HG03066 (cell line): ENCODE measurements around the gene ZNF234.
"Not testable (repeated sequence)": the region's sequence is repeated elsewhere in the genome, so short reads cannot be mapped to it uniquely, and the experiment has no call there.

ENCODE experiments used
- ATAC-seq: cut with Tn5 transposase; IDR thresholded peaks from one replicate; pipeline ENCODE4 v1.9.1; 2021; ENCODE audit warnings: low read depth; ENCODE audit not compliant: unreplicated experiment

ZNF234 gene

GRCh38 chr19:44141191-44142058 is at the start of gene ZNF234:
Gene ZNF234 (plus strand): TSS chr19:44141554. CDS start chr19:44144633, 3,079 bp downstream.
- peak; percentile 89 for ATAC-seq

- no peak for ATAC-seq
These were observed 49.2 kb upstream of the ZNF234 start for GRCh38 chr19:44092108-44092507.

GRCh38 chr19:44093931-44094765 is 47.2 kb upstream of the ZNF234 start, which contains the start of gene ZNF224:
Gene ZNF224 (plus strand): TSS chr19:44094361. CDS start chr19:44097874, 3,513 bp downstream.
- peak; percentile 93 for ATAC-seq

- no peak for ATAC-seq
These were observed 33.6 kb upstream of the ZNF234 start for GRCh38 chr19:44107751-44108150.

GRCh38 chr19:44109458-44109857 is 31.9 kb upstream of the ZNF234 start:
- ATAC-seq, result no peak

- no peak for ATAC-seq
These were observed 29.4 kb upstream of the ZNF234 start for GRCh38 chr19:44111910-44112463.

GRCh38 chr19:44112802-44113137 is 28.6 kb upstream of the ZNF234 start:
- ATAC-seq, result no peak

- peak; percentile 96 for ATAC-seq
These were observed 28.1 kb upstream of the ZNF234 start, which contains the start of gene ZNF225 for GRCh38 chr19:44113138-44113783. Gene ZNF225 (plus strand): TSS chr19:44113399. CDS start chr19:44115828, 2,429 bp downstream.

GRCh38 chr19:44113784-44114390 is 27.5 kb upstream of the ZNF234 start:
- ATAC-seq, result no peak

- ATAC-seq, result not testable (repeated sequence)
These were observed 20.2 kb upstream of the ZNF234 start for GRCh38 chr19:44121162-44121561.

- no peak for ATAC-seq
These were observed 9.4 kb upstream of the ZNF234 start for GRCh38 chr19:44131955-44132354.

GRCh38 chr19:44142059-44142433 is 692 bp downstream of the ZNF234 start:
- ATAC-seq, result no peak

- ATAC-seq, result no peak
These were observed 8.4 kb downstream of the ZNF234 start for GRCh38 chr19:44149776-44150175.

GRCh38 chr19:44151491-44151890 is 10.1 kb downstream of the ZNF234 start:
- no peak for ATAC-seq

- ATAC-seq, result no peak
These were observed 15.1 kb downstream of the ZNF234 start for GRCh38 chr19:44156475-44156874.

- ATAC-seq, result no peak
These were observed 22.4 kb downstream of the ZNF234 start for GRCh38 chr19:44163789-44164188.

GRCh38 chr19:44164327-44164672 is 22.9 kb downstream of the ZNF234 start:
- ATAC-seq, result no peak

GRCh38 chr19:44164673-44165512 is 23.5 kb downstream of the ZNF234 start, which contains the start of gene ZNF226:
Gene ZNF226 (plus strand): TSS chr19:44165100. CDS start chr19:44170081, 4,981 bp downstream.
- peak; percentile 87 for ATAC-seq

GRCh38 chr19:44170660-44171059 is 29.3 kb downstream of the ZNF234 start:
- not testable (repeated sequence) for ATAC-seq
